IMR-90 (cell line): ENCODE measurements around the gene CARD14. TPM values are rescaled to one million over a fixed set of nuclear protein-coding genes. Genes with fewer than 3 reads are reported as not detected.
A peak's percentile ranks its signal among the peaks of the same experiment; 100 is the strongest.

ENCODE experiments used
- ATAC-seq: fragments of 200-7000 bp; cut with Tn5 transposase; 2 replicates; pipeline ENCODE4 v1.9.1; 2020; ENCODE audit warnings: low read depth, mild to moderate bottlenecking, moderate library complexity
- BruUV-seq: library from RNA; stranded (reverse); fragments of 400-500 nt; replicated peaks from 2 replicates; lab custom pipeline; 2021; lab: Mats Ljungman, UMichigan
- CTCF ChIA-PET: fragments of 300-600 bp; formaldehyde crosslinking; extraction: SDS; loops from one replicate; lab custom pipeline; 2021; ENCODE audit warnings: antibody characterized with exemption; lab: Yijun Ruan, JAX
- POLR2A ChIA-PET: fragments of 300-600 bp; sonication (Branson Sonifier 250); formaldehyde crosslinking; loops from one replicate; lab custom pipeline; 2022; ENCODE audit warnings: antibody characterized with exemption; ENCODE audit not compliant: unreplicated experiment; lab: Charles Lee
- DNase-seq: peaks from one replicate; pipeline ENCODE4 v3.0.0; 2013
- H2AFZ ChIP-seq: replicated peaks from 2 replicates; pipeline ENCODE3; 2013; ENCODE audit warnings: low read length, mild to moderate bottlenecking; ENCODE audit not compliant: poor library complexity
- H2AK5ac ChIP-seq: 2 replicates; pipeline ENCODE4 v1.6.1; 2013; ENCODE audit warnings: low read depth, low read length, inconsistent platforms
- H2AK9ac ChIP-seq: replicated peaks from 2 replicates; pipeline ENCODE3; 2013; ENCODE audit warnings: mild to moderate bottlenecking, low read depth, low read length, moderate library complexity; ENCODE audit not compliant: poor library complexity
- H2BK120ac ChIP-seq: 2 replicates; pipeline ENCODE4 v1.6.1; 2013; ENCODE audit warnings: low read depth, low read length, inconsistent platforms
- H2BK15ac ChIP-seq: 3 replicates; pipeline ENCODE4 v1.6.1; 2013; ENCODE audit warnings: low read depth, low read length, inconsistent platforms
- H2BK20ac ChIP-seq: 2 replicates; pipeline ENCODE4 v1.6.1; 2013; ENCODE audit warnings: low read depth, mild to moderate bottlenecking, inconsistent platforms, low read length, moderate library complexity
- H2BK5ac ChIP-seq: 2 replicates; pipeline ENCODE4 v1.6.1; 2013; ENCODE audit warnings: mild to moderate bottlenecking, low read depth, low read length, inconsistent platforms; ENCODE audit not compliant: poor library complexity, severe bottlenecking
- H3K14ac ChIP-seq: replicated peaks from 2 replicates; pipeline ENCODE4 v1.6.1; 2013; ENCODE audit warnings: low read depth, low read length, inconsistent platforms
- H3K18ac ChIP-seq: 2 replicates; pipeline ENCODE4 v1.6.1; 2013; ENCODE audit warnings: low read depth, low read length, control low read depth
- H3K23ac ChIP-seq: 2 replicates; pipeline ENCODE4 v1.6.1; 2013; ENCODE audit warnings: low read depth, low read length, inconsistent platforms
- H3K27ac ChIP-seq: 2 replicates; pipeline ENCODE4 v1.5.1; 2013; ENCODE audit warnings: mild to moderate bottlenecking, control low read depth, low read length; ENCODE audit not compliant: insufficient read depth
- H3K27me3 ChIP-seq: 2 replicates; pipeline ENCODE4 v1.6.1; 2013; ENCODE audit warnings: low read length; ENCODE audit not compliant: control insufficient read depth, insufficient read depth
- H3K36me3 ChIP-seq: 2 replicates; pipeline ENCODE4 v1.6.1; 2013; ENCODE audit warnings: low read length, mixed read lengths; ENCODE audit not compliant: control insufficient read depth, insufficient read depth
- H3K4ac ChIP-seq: 2 replicates; pipeline ENCODE4 v1.6.1; 2013; ENCODE audit warnings: low read depth, low read length, inconsistent platforms
- H3K4me1 ChIP-seq: 2 replicates; pipeline ENCODE4 v1.6.1; 2013; ENCODE audit warnings: low read length, mixed read lengths; ENCODE audit not compliant: control insufficient read depth, insufficient read depth
- H3K4me2 ChIP-seq: 2 replicates; pipeline ENCODE4 v1.6.1; 2013; ENCODE audit warnings: low read depth, mild to moderate bottlenecking, control low read depth, low read length, moderate library complexity
- H3K4me3 ChIP-seq: 2 replicates; pipeline ENCODE4 v1.5.1; 2013; ENCODE audit warnings: low read depth, mild to moderate bottlenecking, control low read depth, low read length, moderate library complexity; ENCODE audit not compliant: insufficient read depth
- H3K56ac ChIP-seq: 2 replicates; pipeline ENCODE4 v1.6.1; 2013; ENCODE audit warnings: low read length, inconsistent platforms; ENCODE audit not compliant: insufficient read depth; ENCODE audit errors: extremely low read depth
- H3K79me1 ChIP-seq, 2 experiments: 2 replicates each; pipeline ENCODE4 v1.6.1; 2013; ENCODE audit warnings: low read length in 2 of 2, inconsistent platforms in 1 of 2, low read depth in 1 of 2
- H3K9ac ChIP-seq: 2 replicates; pipeline ENCODE4 v1.6.1; 2013; ENCODE audit warnings: low read depth, low read length, control low read depth
- H3K9me1 ChIP-seq: 2 replicates; pipeline ENCODE4 v1.6.1; 2013; ENCODE audit warnings: low read length, inconsistent platforms; ENCODE audit not compliant: insufficient read depth
- H3K9me3 ChIP-seq: 2 replicates; pipeline ENCODE4 v1.6.1; 2013; ENCODE audit warnings: low read length; ENCODE audit not compliant: control insufficient read depth, insufficient read depth
- H4K20me1 ChIP-seq: 2 replicates; pipeline ENCODE4 v1.6.1; 2013; ENCODE audit warnings: low read length, inconsistent platforms; ENCODE audit not compliant: insufficient read depth
- H4K5ac ChIP-seq: 2 replicates; pipeline ENCODE4 v1.6.1; 2013; ENCODE audit warnings: mild to moderate bottlenecking, low read depth, low read length, control low read depth
- H4K8ac ChIP-seq, 2 experiments: 2 replicates each; pipeline ENCODE4 v1.6.1; 2013; ENCODE audit warnings: low read depth in 2 of 2, low read length in 2 of 2, control low read depth in 1 of 2, inconsistent platforms in 1 of 2
- H4K91ac ChIP-seq: 2 replicates; pipeline ENCODE4 v1.6.1; 2013; ENCODE audit warnings: low read depth, low read length, inconsistent platforms; ENCODE audit not compliant: insufficient read depth
- MXI1 ChIP-seq: IDR thresholded peaks from 2 replicates; pipeline ENCODE4 v1.6.1; 2012; ENCODE audit warnings: low read depth, mild to moderate bottlenecking, low read length, moderate library complexity, borderline replicate concordance
- NFE2L2 ChIP-seq: fragments of 150-350 bp; IDR thresholded peaks from 2 replicates; pipeline ENCODE4 v1.6.1; 2016; ENCODE audit warnings: low read depth, mild to moderate bottlenecking, low read length
- WGBS, 2 experiments: methylation state at CpG; one replicate each; pipeline versions ENCODE4 v1.1.5 to v1.1.7; 2013; ENCODE audit warnings: missing lambda C conversion rate in 2 of 2; ENCODE audit not compliant: insufficient read length in 1 of 2; ENCODE audit errors: extremely low coverage in 2 of 2; 5-methylcytosine and 5-hydroxymethylcytosine counted together
- dilution Hi-C: fragments of 300-500 bp; cut with HindIII; formaldehyde crosslinking; loops from one replicate; pipeline ENCODE4 v1.14.3; 2018; ENCODE audit warnings: low sequenced_read_pairs; ENCODE audit not compliant: unreplicated experiment
- in situ Hi-C: fragments of 300-500 bp; cut with MboI; formaldehyde crosslinking; loops from 3 replicates; pipeline ENCODE4 v1.14.3; 2019; ENCODE audit warnings: low sequenced_read_pairs, inconsistent platforms, mixed read lengths
- intact Hi-C: fragments of 100-400 bp; cut with micrococcal nuclease; formaldehyde crosslinking; loops from 2 replicates; pipeline ENCODE4 v1.10.0; 2022
- polyA plus RNA-seq, 3 experiments: library from polyadenylated mRNA; depleted of rRNA; stranded (reverse); fragments of >200 nt; gene quantifications; 2 replicates each; pipeline ENCODE4 v1.2.3, GENCODE V29; 2012; ENCODE audit warnings: low replicate concordance in 1 of 3
- total RNA-seq: library from RNA; depleted of rRNA; stranded (reverse); fragments of >200 nt; gene quantifications from 2 replicates; pipeline ENCODE4 v1.2.3, GENCODE V29; 2012

The CARD14 gene
- total and polyA plus RNA-seq, 2 of the 4 experiments (the other 2 are of a cell fraction): not detected

DNA sequence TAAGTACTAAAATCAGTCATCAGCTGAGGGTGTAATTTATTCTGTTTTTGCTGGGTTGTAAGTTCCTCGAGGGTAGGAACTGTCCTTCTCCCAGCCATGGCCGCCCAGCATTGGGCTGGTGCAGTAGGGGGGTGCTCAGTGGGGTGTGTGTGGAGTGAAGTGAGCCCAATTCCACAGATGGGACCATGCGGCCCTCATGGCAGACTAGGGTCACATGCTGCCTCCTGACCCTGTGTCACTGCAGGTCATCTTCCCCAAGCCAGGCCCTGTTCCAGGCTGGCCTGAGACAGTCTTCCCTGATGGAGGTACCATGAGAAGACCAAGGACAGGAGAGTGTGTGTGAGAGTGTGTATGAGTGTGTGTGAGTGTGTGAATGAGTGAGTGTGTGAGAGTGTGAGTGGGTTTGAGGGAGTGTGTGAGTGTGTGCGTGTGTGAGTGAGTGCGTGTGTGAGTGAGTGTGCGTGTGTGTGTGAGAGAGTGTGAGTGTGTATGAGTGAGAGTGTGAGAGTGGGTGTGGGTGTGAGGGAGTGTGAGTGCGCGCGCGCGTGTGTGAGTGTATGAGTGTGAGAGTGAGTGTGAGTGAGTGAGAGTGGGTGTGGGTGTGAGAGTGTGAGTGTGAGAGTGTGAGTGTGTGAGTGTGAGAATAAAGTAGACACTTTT, 54.1 kb downstream of the CARD14 start:
- no peak overlapping the region for H3K9ac ChIP-seq
- H3K79me1 ChIP-seq: peaks cover 0 to 40% of the 10 kb centered on the region in 2 experiments; a peak in 3 of 4 replicates
- H4K91ac ChIP-seq: no peak overlapping the region
- no peak overlapping the region for H2BK120ac ChIP-seq
- no peak overlapping the region for H2AK9ac ChIP-seq
- intact Hi-C loops (loop anchor here (5.0 kb wide), 1 partner anchor 38 kb away; the partner anchor contains the start of gene RNF213), in situ Hi-C loops (no loop called here), dilution Hi-C loops (no loop called here)
- no peak for DNase-seq
- POLR2A ChIA-PET: no interaction called here
- no peak overlapping the region for H3K23ac ChIP-seq
- no peak overlapping the region for H3K27ac ChIP-seq
- H3K4me2 ChIP-seq: no peak overlapping the region
- no peak overlapping the region for H4K8ac ChIP-seq
- H3K14ac ChIP-seq: no peak overlapping the region
- no TSS peak for BruUV-seq
- peaks cover 24% of the 10 kb centered on the region for H3K36me3 ChIP-seq
- no peaks in the 10 kb centered on the region for H3K27me3 ChIP-seq
- H2BK20ac ChIP-seq: no peak overlapping the region
- peaks cover 7% of the 10 kb centered on the region for H3K9me1 ChIP-seq
- H2BK15ac ChIP-seq: no peak overlapping the region
- no peak overlapping the region for H2BK5ac ChIP-seq
- H4K5ac ChIP-seq: no peak overlapping the region
- H3K9me3 ChIP-seq: no peaks in the 10 kb centered on the region
- peaks cover 6% of the 10 kb centered on the region; the same call in 1 of the 2 replicates for H3K4me1 ChIP-seq
- H2AK5ac ChIP-seq: 0 out of 2 replicates have a peak overlapping the region, but pooled peaks have one; percentile 10
- no peak overlapping the region for H3K18ac ChIP-seq
- ATAC-seq: no peak
- no peak for TF ChIP-seq MXI1
- TF ChIP-seq NFE2L2: no peak
- no peak overlapping the region for H3K4me3 ChIP-seq
- H2AFZ ChIP-seq: peak overlapping the region; percentile 23
- no peak overlapping the region for H3K4ac ChIP-seq
- H3K56ac ChIP-seq: no peak overlapping the region
- CTCF ChIA-PET: no interaction called here
- peaks cover 4% of the 10 kb centered on the region for H4K20me1 ChIP-seq
- 85 to 100% methylated on average over 3 to 9 of the region's 11 CpGs for WGBS, 2 experiments
